ENCODE results near the gene KCNK6. TPM values are rescaled to one million over a fixed set of nuclear protein-coding genes. Genes with fewer than 3 reads are reported as not detected.

The KCNK6 gene
- total RNA-seq, 6 experiments from 2014 or later: 2.6 to 9.2 (median 2.9) TPM

- Mint-ChIP-seq H3K27me3 (ENCODE audit: insufficient read depth) (peaks cover 3% of the 10 kb centered on the region), H3K27ac (no peak overlapping the region)
Observed at GRCh38 chr19:38307076-38307475, 12.6 kb upstream of the KCNK6 start.

DNA sequence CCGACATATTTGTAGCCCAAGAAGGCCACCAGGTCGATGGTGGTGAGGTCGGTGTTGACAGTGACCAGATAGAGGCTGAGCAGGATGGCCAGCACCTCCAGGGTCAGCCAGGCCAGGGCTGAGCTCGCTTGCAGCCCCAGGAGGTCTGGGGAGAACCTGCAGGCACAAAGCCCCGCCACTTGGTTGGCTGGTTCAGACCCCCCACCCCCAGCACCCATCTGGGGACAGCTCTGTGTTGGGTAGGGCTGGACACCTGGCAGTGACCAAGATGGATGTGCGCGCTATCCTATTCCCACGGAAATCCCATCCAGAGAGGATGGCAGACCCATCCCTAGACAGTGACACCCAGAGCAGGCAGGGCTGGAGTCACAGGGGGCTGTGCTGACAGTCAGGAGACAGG is 12.0 kb upstream of the KCNK6 start:
- Mint-ChIP-seq H3K27me3 (ENCODE audit: insufficient read depth) (peaks cover 3% of the 10 kb centered on the region), H3K27ac (no peak overlapping the region), H3K4me1 (ENCODE audit: low read depth) (no peaks in the 10 kb centered on the region), H3K36me3 (ENCODE audit: low read depth) (peaks cover 7% of the 10 kb centered on the region), H3K9me3 (no peaks in the 10 kb centered on the region), H3K4me3 (no peak overlapping the region)
- TF ChIP-seq CTCF (IDR thresholded peaks at IDR 0.05): no peak
- no peak for DNase-seq

More at GRCh38 chr19:38307076-38307475, 12.6 kb upstream of the KCNK6 start:
- no peak for TF ChIP-seq CTCF (IDR thresholded peaks at IDR 0.05)
- Mint-ChIP-seq H3K36me3 (ENCODE audit: low read depth) (peaks cover 7% of the 10 kb centered on the region), H3K4me3 (no peak overlapping the region), H3K4me1 (ENCODE audit: low read depth) (no peaks in the 10 kb centered on the region), H3K9me3 (no peaks in the 10 kb centered on the region)
- DNase-seq: no peak

DNA sequence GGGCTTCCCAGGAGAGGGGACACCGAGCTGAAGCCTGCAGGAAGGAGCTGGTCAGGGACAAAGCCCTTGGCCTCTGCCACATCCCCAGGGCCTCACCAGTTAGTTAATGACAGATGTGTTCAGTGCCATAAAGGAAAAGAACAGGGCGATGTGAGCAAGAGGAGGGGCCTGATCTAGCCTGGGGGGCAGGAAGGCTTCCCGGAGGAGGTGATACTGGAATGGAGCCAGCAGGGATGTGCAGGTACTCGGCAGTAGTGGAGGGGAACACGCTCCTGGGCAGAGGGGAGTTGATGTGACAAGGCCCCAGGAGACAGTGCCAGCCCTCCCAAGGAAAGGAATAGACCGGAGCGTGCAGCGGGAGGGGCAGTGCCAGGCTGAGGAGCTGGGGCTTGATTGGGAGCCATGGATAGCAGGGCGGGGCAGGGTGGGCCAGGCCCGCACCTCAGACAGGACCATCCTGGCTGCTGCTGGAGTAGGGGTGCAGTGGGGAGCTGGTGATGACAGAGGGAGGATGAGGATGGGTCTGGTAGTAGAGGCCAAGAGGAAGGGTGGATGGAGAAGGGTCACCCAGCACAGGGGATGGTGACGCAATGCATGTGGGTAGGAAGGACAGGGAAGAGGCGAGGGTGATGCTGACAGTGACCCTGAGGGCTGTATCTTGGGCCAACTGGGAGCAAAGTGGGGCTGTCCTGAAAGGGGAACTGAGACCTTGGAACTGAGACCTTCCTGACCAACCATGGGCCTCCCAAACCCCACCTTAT is 11.5 kb upstream of the KCNK6 start:
- Mint-ChIP-seq H3K36me3 (ENCODE audit: low read depth) (peaks cover 4% of the 10 kb centered on the region), H3K27ac (no peak overlapping the region), H3K4me1 (ENCODE audit: low read depth) (no peaks in the 10 kb centered on the region), H3K4me3 (no peak overlapping the region), H3K9me3 (no peaks in the 10 kb centered on the region), H3K27me3 (ENCODE audit: insufficient read depth) (peaks cover 3% of the 10 kb centered on the region)
- no peak for TF ChIP-seq CTCF (IDR thresholded peaks at IDR 0.05)
- no peak for DNase-seq

- Mint-ChIP-seq H3K27ac (no peak overlapping the region), H3K36me3 (ENCODE audit: low read depth) (peaks cover 4% of the 10 kb centered on the region), H3K4me1 (ENCODE audit: low read depth) (peaks cover 5% of the 10 kb centered on the region; the same call in 1 of the 2 replicates), H3K27me3 (ENCODE audit: insufficient read depth) (peaks cover 3% of the 10 kb centered on the region), H3K4me3 (no peak overlapping the region), H3K9me3 (no peaks in the 10 kb centered on the region)
- no peak for TF ChIP-seq CTCF (IDR thresholded peaks at IDR 0.05)
- no peak for DNase-seq
Observed at GRCh38 chr19:38308926-38309614, 10.6 kb upstream of the KCNK6 start.

DNA sequence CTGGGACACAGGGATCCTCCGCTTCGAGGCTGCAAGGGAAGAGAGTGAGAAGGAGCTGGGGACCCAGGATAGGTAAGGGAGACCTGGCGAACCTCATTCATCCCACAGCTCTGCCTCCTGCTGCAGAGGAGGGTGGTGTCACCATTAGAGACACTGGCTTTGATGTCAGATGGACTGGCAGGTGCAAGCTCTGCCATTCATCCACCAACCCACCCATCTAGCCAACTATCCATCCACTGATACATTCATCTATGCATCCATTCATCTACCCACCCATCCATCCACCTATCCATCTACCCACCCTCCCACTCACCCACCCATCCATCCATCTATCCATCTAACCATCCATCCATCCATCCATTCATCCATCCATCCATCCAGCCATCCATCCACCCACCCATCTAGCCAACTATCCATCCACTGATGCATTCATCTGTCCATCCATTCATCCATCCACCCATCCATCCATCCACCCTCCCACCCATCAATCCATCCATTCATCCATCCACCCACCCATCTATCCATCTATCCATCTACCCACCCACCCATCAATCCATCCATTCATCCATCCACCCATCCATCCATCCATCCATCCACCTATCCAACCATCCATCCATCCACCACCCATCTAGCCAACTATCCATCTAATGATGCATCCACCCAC is 9.9 kb upstream of the KCNK6 start:
- Mint-ChIP-seq H3K36me3 (ENCODE audit: low read depth) (peaks cover 4% of the 10 kb centered on the region), H3K4me3 (no peak overlapping the region), H3K27me3 (ENCODE audit: insufficient read depth) (peaks cover 2% of the 10 kb centered on the region), H3K9me3 (no peaks in the 10 kb centered on the region), H3K27ac (no peak overlapping the region), H3K4me1 (ENCODE audit: low read depth) (peaks cover 5% of the 10 kb centered on the region; the same call in 1 of the 2 replicates)
- DNase-seq: no peak
- TF ChIP-seq CTCF (IDR thresholded peaks at IDR 0.05): no peak
